Stimulated activated CD4-positive, alpha-beta T cell treated with anti-CD3 and anti-CD28 coated beads, Interleukin-15, amount 100 ng/mL, for 24 hours (primary cell): Measurements from ENCODE around the gene REN.
A peak's percentile ranks its signal among the peaks of the same experiment; 100 is the strongest.

Experiments used
- DNase-seq: peaks from one replicate; pipeline ENCODE4 v3.0.0-alpha.2; 2020

The REN gene

GRCh38 chr1:204190212-204191211 is 24.4 kb upstream of the REN start:
- peak; percentile 23 for DNase-seq

DNA sequence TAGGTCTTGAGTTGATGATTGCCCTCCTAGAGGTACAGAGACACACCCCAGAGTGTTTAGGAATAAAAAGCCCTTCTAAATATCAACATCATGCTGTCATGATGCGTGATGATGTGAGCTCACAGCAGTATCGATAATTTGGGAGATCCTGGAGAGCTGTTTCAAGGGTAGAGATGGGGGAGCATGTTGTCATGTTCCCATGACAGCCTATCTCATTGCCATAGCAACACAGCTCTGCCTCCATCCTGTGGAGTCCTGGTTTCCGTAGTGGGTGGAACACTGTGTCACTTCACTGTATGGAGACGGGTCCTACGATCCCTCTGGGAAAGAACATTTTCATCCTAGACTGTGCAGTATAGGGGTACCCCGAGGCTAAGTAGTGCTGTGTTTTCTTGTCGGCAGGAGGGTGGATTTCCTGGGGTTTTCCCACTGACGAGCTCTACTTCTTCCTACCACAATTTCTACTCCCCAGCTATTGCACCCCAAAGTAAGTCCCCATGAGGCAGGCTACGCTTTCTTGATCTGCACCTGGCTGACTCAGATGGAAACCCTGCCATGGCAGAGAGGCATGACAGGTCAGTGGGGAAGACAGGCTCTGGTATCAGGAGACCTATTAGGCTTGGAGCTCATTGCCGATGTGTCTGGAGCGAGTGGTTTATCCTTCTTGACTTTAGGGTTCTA is 23.0 kb upstream of the REN start:
- DNase-seq = no peak

- DNase-seq = no peak
Measured at GRCh38 chr1:204186597-204186996, 20.5 kb upstream of the REN start.

DNA sequence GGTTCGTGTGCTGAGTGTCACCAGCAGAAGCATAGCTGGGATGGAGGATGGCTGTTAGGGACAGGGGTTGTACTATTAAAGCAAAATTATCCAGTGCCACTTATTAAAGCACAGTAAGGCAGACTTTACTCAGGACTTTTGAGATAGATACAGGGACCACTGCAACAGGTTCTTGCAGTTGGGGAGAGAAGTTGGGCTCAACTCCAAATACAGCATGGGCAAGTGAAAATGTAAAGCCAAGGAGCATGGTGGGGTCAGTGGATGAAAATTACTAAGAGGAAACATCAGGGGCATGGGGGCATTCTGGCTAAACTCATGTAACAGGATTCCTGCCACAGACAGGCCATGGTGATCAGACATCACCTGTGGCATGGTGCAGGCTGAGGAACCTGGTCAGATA is 15.0 kb upstream of the REN start:
- no peak for DNase-seq

- DNase-seq = no peak
Measured at GRCh38 chr1:204180133-204180532, 14.0 kb upstream of the REN start.

- DNase-seq = no peak
Measured at GRCh38 chr1:204178487-204179281, 12.5 kb upstream of the REN start.

DNA sequence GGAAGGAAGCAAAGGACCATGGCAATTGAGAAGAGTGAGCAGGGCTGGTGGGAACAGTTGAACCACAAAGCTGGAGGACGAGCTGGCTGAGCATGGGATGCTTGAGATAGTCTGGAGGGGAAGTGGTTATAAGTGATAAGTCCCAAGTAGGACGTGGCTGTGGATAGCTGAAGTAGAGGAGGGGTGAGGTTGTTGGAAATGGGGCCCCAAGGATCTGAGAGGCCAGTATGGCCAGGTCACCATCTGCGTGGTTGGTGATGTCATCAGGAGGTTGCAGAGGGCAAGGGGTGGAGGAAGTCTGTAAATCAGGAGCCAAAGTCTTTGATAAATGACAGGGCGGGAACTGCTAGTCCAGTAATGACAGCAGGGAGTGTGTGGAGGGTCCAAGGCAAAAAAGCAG is 11.0 kb upstream of the REN start:
- DNase-seq = no peak

GRCh38 chr1:204176049-204176448 is 9.9 kb upstream of the REN start:
- DNase-seq = no peak

GRCh38 chr1:204174958-204175357 is 8.8 kb upstream of the REN start:
- no peak for DNase-seq

- DNase-seq = no peak
Measured at GRCh38 chr1:204172404-204173029, 6.4 kb upstream of the REN start.

GRCh38 chr1:204171751-204172178 is 5.6 kb upstream of the REN start:
- DNase-seq = no peak

DNA sequence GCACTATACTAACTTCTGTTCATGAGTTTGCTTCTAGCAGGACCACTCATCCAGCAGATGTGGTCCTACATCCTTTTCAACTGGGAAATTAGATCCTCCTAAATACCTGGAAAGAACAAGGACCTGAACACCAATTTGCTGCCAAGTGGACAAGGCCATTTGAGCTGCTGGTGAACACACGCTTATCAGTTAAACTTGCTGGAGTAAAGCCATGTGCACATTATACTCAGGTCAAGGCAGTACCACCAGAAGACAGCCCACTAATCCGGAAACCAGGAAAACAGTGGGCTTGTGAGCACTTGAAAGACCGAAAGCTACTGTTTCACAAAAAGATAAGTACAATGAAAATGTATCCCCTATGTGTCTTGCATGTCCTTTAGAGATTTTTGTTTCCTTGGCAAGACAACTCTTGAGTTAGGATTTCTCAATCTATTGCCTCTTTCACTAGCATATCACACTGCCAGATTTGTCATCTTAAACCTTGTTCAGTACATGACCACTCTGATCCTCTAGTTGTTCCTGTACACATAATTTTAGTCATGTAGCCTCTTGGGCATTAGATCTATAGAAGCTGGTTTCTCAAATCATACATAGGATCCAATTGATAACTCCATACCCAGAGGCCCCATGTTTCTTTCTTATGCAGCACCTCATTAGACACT is 4.5 kb upstream of the REN start:
- DNase-seq = no peak

GRCh38 chr1:204169858-204170257 is 3.7 kb upstream of the REN start:
- DNase-seq = no peak

GRCh38 chr1:204167730-204168129 is 1.6 kb upstream of the REN start:
- DNase-seq = no peak

- peak; percentile 82 for DNase-seq
Measured at GRCh38 chr1:204162494-204163074, 3.6 kb downstream of the REN start.

DNA sequence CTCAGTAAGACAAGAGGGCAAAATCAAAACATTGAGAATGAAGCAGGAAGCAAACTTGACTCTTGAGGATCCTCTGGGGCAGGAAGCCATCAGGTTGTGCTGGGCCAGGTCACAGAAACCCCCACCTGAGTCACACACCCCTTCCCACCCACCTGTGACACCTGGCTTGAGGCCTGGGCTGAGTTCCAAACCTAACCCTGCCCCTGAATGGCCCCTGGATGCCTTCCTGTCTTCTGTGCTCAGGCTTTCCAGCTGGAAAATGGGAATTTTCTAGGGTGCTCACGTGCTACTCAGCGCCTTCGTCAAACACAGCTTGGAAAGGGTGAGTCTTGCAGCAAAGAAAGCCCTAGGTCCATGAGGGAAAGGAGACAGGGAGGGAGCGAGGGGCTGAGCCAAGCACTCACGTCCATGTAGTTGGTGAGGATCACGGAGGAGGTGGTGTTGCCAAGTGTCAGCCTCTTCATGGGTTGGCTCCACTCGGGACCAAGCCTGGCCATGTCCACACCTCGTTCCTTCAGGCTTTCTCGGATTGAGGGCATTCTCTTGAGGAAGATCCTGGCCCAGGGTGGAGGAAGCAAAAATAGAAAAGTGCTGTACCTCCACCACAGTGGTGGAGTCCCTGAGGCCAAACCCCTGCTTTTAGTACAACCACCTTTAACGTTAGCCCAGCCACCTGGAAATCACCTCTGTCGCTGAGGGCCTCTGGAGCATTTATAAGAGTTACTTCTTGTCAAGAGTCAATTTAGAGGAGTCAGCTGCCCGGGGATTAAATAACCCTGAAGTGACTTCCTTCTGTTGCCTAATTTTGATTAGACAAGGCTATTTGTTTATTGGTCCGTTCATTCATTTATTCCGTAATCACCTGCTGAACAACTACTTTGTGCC is 4.3 kb downstream of the REN start:
- DNase-seq = no peak

- DNase-seq = no peak
Measured at GRCh38 chr1:204157962-204158361, 8.2 kb downstream of the REN start.

DNA sequence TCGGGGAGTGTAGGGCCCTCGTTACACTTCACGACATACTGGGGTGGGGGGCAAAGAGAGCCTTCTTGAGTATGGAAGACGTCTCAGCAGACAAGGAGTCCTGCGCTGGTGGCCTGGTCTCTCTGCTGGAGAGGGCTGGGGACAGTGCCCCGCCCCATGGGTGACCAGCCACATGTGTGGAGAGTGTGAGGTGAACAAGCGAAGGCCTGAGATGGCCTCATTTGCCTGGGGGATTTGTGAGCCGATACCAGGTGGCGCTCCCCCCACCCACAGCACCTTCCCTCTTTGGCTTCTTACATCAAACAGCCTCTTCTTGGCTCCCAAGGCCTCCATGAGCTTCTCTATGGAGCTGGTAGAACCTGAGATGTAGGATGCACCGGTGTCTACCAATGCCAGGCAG is 10.3 kb downstream of the REN start:
- no peak for DNase-seq

DNA sequence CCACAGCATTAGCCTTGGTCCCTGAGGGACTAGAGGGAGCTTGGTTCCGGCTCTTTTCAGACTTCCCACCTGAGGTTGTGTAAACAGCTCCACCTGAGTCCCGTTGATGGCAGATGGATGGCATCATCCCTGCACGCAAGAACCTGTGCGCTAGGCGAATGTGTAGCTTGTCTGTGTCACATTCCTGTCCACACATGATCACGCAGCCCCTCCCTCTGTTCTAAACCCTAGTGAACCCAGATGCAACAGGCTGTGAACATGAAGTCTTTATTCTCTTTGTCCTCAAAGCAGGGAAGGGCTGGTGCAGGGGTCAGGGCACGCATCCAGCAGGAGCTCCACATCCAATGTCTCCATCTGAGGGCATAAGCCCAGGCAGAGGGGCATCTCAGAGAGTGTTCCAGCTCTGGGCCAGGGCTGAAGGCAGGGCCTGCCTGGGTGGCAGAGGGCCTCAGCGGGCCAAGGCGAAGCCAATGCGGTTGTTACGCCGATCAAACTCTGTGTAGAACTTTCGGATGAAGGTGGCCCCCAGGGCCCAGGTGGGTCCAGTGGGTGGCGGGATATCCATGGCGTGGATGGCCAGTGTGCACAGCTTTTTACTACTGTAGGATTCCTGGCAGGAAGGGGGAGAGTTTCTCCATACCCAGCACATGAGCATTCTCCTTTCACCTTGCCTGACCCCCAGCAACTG is 11.4 kb downstream of the REN start:
- DNase-seq = no peak

DNA sequence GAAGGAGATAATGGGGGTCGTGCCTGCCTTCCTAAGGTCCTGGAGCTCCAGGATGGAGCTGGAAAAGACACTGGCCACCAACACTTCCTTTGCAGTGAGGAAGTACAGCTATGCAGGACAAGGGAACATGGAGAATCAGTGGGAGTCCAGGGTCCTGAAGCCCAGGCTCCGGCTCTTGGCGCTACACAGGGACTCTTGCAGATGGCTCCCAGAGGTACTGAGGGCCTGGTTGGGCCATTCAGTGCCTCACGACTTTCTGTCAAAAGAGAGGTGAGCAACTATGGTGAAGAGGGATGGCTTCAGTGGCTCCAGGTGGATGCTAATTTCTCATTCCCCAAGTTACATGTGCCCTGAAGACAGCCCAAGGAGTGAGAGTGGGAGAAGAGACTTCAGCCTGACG is 12.5 kb downstream of the REN start:
- DNase-seq = no peak
